CD4-positive, alpha-beta memory T cell (primary cell): ENCODE results near the gene PRR3. TPM values are rescaled to one million over a fixed set of nuclear protein-coding genes. Genes with fewer than 3 reads are reported as not detected.
"Not testable (repeated sequence)": the region's sequence is repeated elsewhere in the genome, so short reads cannot be mapped to it uniquely, and the experiment has no call there.

Experiments used
- CTCF ChIA-PET: fragments of 350-600 bp; sonication (Branson Sonifier 250); formaldehyde crosslinking; loops from one replicate; lab custom pipeline; 2021; ENCODE audit warnings: inconsistent platforms; ENCODE audit not compliant: partially characterized antibody; lab: Charles Lee
- POLR2A ChIA-PET: fragments of 350-600 bp; sonication (Branson Sonifier 250); formaldehyde crosslinking; loops from one replicate; lab custom pipeline; 2021; ENCODE audit not compliant: partially characterized antibody; lab: Charles Lee
- DNase-seq, 5 donors: peaks; one replicate each; pipeline versions ENCODE4 v3.0.0 to v3.0.0-alpha.2; 2020 to 2022; ENCODE audit warnings: mixed read lengths in 1 of 5
- H3K27ac ChIP-seq: one replicate; pipeline ENCODE4 v1.7.0; 2013; ENCODE audit warnings: low read depth, low read length
- H3K27me3 ChIP-seq: 2 replicates; pipeline ENCODE4 v1.7.0; 2013; ENCODE audit warnings: mild to moderate bottlenecking, low read length, moderate library complexity; ENCODE audit not compliant: insufficient read depth
- H3K36me3 ChIP-seq: 2 replicates; pipeline ENCODE4 v1.7.0; 2013; ENCODE audit warnings: mild to moderate bottlenecking, low read length, moderate library complexity; ENCODE audit not compliant: insufficient read depth
- H3K4me1 ChIP-seq: 2 replicates; pipeline ENCODE4 v1.7.0; 2013; ENCODE audit warnings: mild to moderate bottlenecking, low read length, moderate library complexity; ENCODE audit not compliant: insufficient read depth
- H3K4me3 ChIP-seq, 2 donors: one replicate each; pipeline ENCODE4 v1.7.0; 2013; ENCODE audit warnings: low read length in 2 of 2, mild to moderate bottlenecking in 1 of 2
- H3K9me3 ChIP-seq, 2 donors: one replicate each; pipeline ENCODE4 v1.7.0; 2013; ENCODE audit warnings: low read length in 2 of 2, control low read depth in 1 of 2; ENCODE audit not compliant: control insufficient read depth in 1 of 2
- H3K27ac Mint-ChIP-seq, 7 donors: one replicate each; pipeline ENCODE4 v1.8.0; 2020 to 2021; ENCODE audit warnings: mixed read lengths in 7 of 7, mild to moderate bottlenecking in 6 of 7, inconsistent platforms in 3 of 7, moderate library complexity in 3 of 7
- H3K27me3 Mint-ChIP-seq, 2 donors: one replicate each; pipeline ENCODE4 v1.8.0; 2020 to 2021; ENCODE audit warnings: mixed read lengths in 2 of 2
- H3K36me3 Mint-ChIP-seq, 2 donors: one replicate each; pipeline ENCODE4 v1.8.0; 2020 to 2021; ENCODE audit warnings: mixed read lengths in 2 of 2, inconsistent platforms in 1 of 2, mild to moderate bottlenecking in 1 of 2
- H3K4me1 Mint-ChIP-seq, 4 donors: one replicate each; pipeline ENCODE4 v1.8.0; 2020 to 2021; ENCODE audit warnings: mixed read lengths in 4 of 4, mild to moderate bottlenecking in 1 of 4
- H3K4me3 Mint-ChIP-seq, 8 donors: one replicate each; pipeline ENCODE4 v1.8.0; 2020 to 2021; ENCODE audit warnings: mixed read lengths in 8 of 8, mild to moderate bottlenecking in 7 of 8, moderate library complexity in 6 of 8, inconsistent platforms in 3 of 8
- H3K9me3 Mint-ChIP-seq, 8 donors: one replicate each; pipeline ENCODE4 v1.8.0; 2020 to 2021; ENCODE audit warnings: mixed read lengths in 8 of 8, mild to moderate bottlenecking in 5 of 8, inconsistent platforms in 3 of 8, moderate library complexity in 1 of 8
- intact Hi-C: fragments of 100-400 bp; cut with micrococcal nuclease; formaldehyde crosslinking; loops from one replicate; pipeline ENCODE4 v1.15.1; 2023
- polyA plus RNA-seq, 2 donors: library from polyadenylated mRNA; unstranded; fragments of 300-500 nt; fragmentation: Illumina TruSeq; gene quantifications; one replicate each; pipeline ENCODE4 v1.2.3, GENCODE V29; 2021
- total RNA-seq, 2 experiments: library from RNA; stranded (reverse); gene quantifications; one replicate each; pipeline ENCODE4 v1.2.3, GENCODE V29; 2021

PRR3 gene
- total and polyA plus RNA-seq, 4 experiments from 2014 or later: 4.3 to 29.1 (median 17.4) TPM

GRCh38 chr6:30592287-30592686 lies 35.2 kb downstream of the PRR3 start:
- intact Hi-C loops: no loop called here
- Mint-ChIP-seq H3K9me3 (peaks cover 0 to 2% (median 0%) of the 10 kb centered on the region in 8 donors), H3K36me3 (peaks cover 35 to 50% of the 10 kb centered on the region in 2 donors), H3K27me3 (no peaks in the 10 kb centered on the region), H3K4me3 (no peak overlapping the region), H3K4me1 (peaks cover 3 to 10% (median 7%) of the 10 kb centered on the region in 4 donors), H3K27ac (peak overlapping the region in 4 of 7 donors; percentile 1 to 54 (median 30))
- Histone ChIP-seq H3K36me3 (peaks cover 37% of the 10 kb centered on the region), H3K27me3 (no peaks in the 10 kb centered on the region), H3K27ac (no peak overlapping the region), H3K9me3 (no peaks in the 10 kb centered on the region), H3K4me3 (no peak overlapping the region), H3K4me1 (no peaks in the 10 kb centered on the region)
- ChIA-PET CTCF (interaction anchor here (0.9 to 10.7 kb wide), 4 partner anchors 34 to 130 kb away, joined by 3 to 242 read pairs (median 118); partner anchors contain the start of gene ATAT1), POLR2A (interaction anchor here (0.5 to 2.6 kb wide), 5 partner anchors 8 to 98 kb away, joined by 3 to 8 read pairs (median 4); no protein-coding TSS in a partner anchor)
- DNase-seq: no peak

GRCh38 chr6:30597315-30598144 lies 40.4 kb downstream of the PRR3 start:
- H3K36me3 Mint-ChIP-seq: peaks cover 9 to 35% of the 10 kb centered on the region in 2 donors
- CTCF ChIA-PET: interaction anchor here (0.7 to 10.7 kb wide), 39 partner anchors 9 to 316 kb away, joined by 3 to 242 read pairs (median 5); partner anchors contain the start of genes ABCF1, DHX16, MDC1 and MRPS18B
- intact Hi-C loops: loop anchor here (1.0 kb wide), 3 partner anchors 40 to 114 kb away; partner anchors contain the start of gene PRR3
- peak; percentile 72 to 83 (median 75) for DNase-seq
- POLR2A ChIA-PET: interaction anchor here (0.6 to 8.5 kb wide), 22 partner anchors 9 to 147 kb away, joined by 3 to 132 read pairs (median 8); partner anchors contain the start of genes ABCF1, GNL1, HLA-E and MDC1
- not testable (repeated sequence) for H3K27me3 Mint-ChIP-seq, H3K27ac ChIP-seq, H3K4me3 Mint-ChIP-seq, H3K4me3 ChIP-seq, H3K4me1 ChIP-seq, H3K9me3 Mint-ChIP-seq, H3K27me3 ChIP-seq, H3K9me3 ChIP-seq
- peak overlapping the region in 6 of 7 donors; percentile 7 to 85 (median 66) for H3K27ac Mint-ChIP-seq
- peaks cover 5 to 28% (median 9%) of the 10 kb centered on the region in 4 donors for H3K4me1 Mint-ChIP-seq
- H3K36me3 ChIP-seq: peaks cover 28% of the 10 kb centered on the region

- peaks cover 44% of the 10 kb centered on the region for H3K36me3 ChIP-seq
- no peaks in the 10 kb centered on the region for H3K9me3 ChIP-seq
- Mint-ChIP-seq H3K9me3 (no peaks in the 10 kb centered on the region), H3K4me3 (no peak overlapping the region), H3K4me1 (peaks cover 9 to 28% (median 17%) of the 10 kb centered on the region in 4 donors), H3K36me3 (peaks cover 21 to 47% of the 10 kb centered on the region in 2 donors), H3K27me3 (no peaks in the 10 kb centered on the region), H3K27ac (no peak overlapping the region)
- H3K4me1 ChIP-seq: no peaks in the 10 kb centered on the region
- no peak overlapping the region for H3K4me3 ChIP-seq
- DNase-seq: no peak
- H3K27ac ChIP-seq: no peak overlapping the region
- ChIA-PET POLR2A (interaction anchor here (0.7 to 8.5 kb wide), 18 partner anchors 7 to 148 kb away, joined by 3 to 132 read pairs (median 12); partner anchors contain the start of genes ABCF1, GNL1, HLA-E and MRPS18B), CTCF (interaction anchor here (0.8 to 10.7 kb wide), 15 partner anchors 7 to 145 kb away, joined by 3 to 242 read pairs (median 12); partner anchors contain the start of gene MDC1)
- intact Hi-C loops: no loop called here
- H3K27me3 ChIP-seq: no peaks in the 10 kb centered on the region
These were observed 42.0 kb downstream of the PRR3 start for GRCh38 chr6:30598912-30599624.

DNA sequence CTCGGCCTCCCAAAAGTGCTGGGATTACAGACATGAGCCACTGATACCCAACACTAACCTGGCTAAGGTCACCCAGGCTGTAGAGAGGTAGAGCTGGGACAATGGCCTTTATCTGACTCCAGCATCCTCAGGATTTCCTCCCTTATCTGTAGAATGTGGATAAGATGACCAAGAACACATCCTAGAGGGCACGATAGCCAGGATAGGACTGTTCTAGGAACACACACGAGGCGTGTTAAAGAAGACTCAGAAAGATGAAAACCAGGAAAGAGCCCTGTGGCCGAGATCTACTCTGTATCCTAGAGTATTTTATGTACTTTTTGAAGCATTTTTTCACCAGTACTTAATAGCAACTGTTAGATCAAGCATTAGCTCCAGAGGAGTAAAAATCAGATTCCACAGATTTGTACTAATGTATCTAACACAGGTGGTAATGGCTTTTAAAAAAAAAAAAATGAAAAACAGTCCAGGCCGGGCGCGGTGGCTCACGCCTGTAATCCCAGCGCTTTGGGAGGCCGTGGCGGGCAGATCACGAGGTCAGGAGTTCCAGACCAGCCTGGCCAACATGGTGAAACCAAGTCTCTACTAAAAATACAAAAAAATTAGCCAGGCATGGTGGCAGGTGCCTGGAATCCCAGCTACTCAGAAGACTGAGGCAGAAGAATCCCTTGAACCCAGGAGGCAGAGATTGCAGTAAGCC lies 42.7 kb downstream of the PRR3 start:
- no peak overlapping the region for H3K4me3 ChIP-seq
- POLR2A ChIA-PET: interaction anchor here (0.9 to 8.5 kb wide), 13 partner anchors 11 to 131 kb away, joined by 3 to 132 read pairs (median 8); partner anchors contain the start of genes HLA-E, MRPS18B and PPP1R10
- CTCF ChIA-PET: interaction anchor here (1.3 to 10.7 kb wide), 6 partner anchors 14 to 131 kb away, joined by 6 to 242 read pairs (median 42); no protein-coding TSS in a partner anchor
- Mint-ChIP-seq H3K4me1 (peaks cover 9 to 24% (median 18%) of the 10 kb centered on the region in 4 donors), H3K36me3 (peaks cover 25 to 53% of the 10 kb centered on the region in 2 donors), H3K9me3 (no peaks in the 10 kb centered on the region), H3K27me3 (no peaks in the 10 kb centered on the region), H3K4me3 (no peak overlapping the region), H3K27ac (no peak overlapping the region)
- H3K9me3 ChIP-seq: no peaks in the 10 kb centered on the region
- no peaks in the 10 kb centered on the region for H3K4me1 ChIP-seq
- H3K27ac ChIP-seq: no peak overlapping the region
- peaks cover 45% of the 10 kb centered on the region for H3K36me3 ChIP-seq
- intact Hi-C loops: no loop called here
- DNase-seq: no peak
- no peaks in the 10 kb centered on the region for H3K27me3 ChIP-seq

DNA sequence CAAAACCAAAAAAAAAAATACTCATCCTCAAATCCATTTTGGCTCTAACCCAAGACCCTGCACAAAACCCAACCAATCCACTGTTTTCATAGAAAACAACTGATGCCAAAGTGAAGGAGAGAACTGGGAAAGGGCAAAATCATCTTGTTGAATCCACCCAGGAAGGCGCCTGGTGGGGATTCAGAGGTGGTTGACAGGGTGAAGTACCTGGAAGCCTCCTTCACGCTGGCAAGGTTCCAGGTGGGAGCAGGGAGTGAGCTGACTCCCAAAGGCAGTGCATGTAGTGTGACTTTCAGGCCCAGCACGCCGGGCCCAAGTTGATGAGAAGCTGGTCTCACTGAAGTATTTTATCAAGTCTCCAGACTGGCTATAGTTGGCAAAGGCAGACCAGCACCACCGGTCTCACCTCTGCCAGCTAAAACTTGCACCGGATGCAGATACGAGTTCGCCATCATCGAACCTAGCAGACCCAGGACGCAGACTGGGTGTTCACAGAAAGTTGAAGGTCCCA lies 43.4 kb downstream of the PRR3 start:
- Mint-ChIP-seq H3K4me1 (peaks cover 7 to 26% (median 17%) of the 10 kb centered on the region in 4 donors), H3K4me3 (no peak overlapping the region), H3K27ac (peak overlapping the region in 2 of 7 donors; percentile 41 to 64), H3K36me3 (peaks cover 31 to 55% of the 10 kb centered on the region in 2 donors), H3K27me3 (no peaks in the 10 kb centered on the region), H3K9me3 (no peaks in the 10 kb centered on the region)
- no peak overlapping the region for H3K27ac ChIP-seq
- no peak for DNase-seq
- peaks cover 51% of the 10 kb centered on the region for H3K36me3 ChIP-seq
- no peak overlapping the region for H3K4me3 ChIP-seq
- CTCF ChIA-PET: interaction anchor here (2.1 to 10.7 kb wide), 4 partner anchors 15 to 130 kb away, joined by 8 to 242 read pairs (median 144); no protein-coding TSS in a partner anchor
- POLR2A ChIA-PET: interaction anchor here (0.6 to 8.5 kb wide), 13 partner anchors 8 to 219 kb away, joined by 3 to 132 read pairs (median 6); partner anchors contain the start of genes MRPS18B and PPP1R10
- intact Hi-C loops: no loop called here
- no peaks in the 10 kb centered on the region for H3K27me3 ChIP-seq
- H3K4me1 ChIP-seq: no peaks in the 10 kb centered on the region
- no peaks in the 10 kb centered on the region for H3K9me3 ChIP-seq

- intact Hi-C loops: no loop called here
- Histone ChIP-seq H3K27ac (no peak overlapping the region), H3K27me3 (no peaks in the 10 kb centered on the region), H3K9me3 (no peaks in the 10 kb centered on the region), H3K36me3 (peaks cover 59% of the 10 kb centered on the region), H3K4me3 (no peak overlapping the region), H3K4me1 (no peaks in the 10 kb centered on the region)
- Mint-ChIP-seq H3K4me1 (peaks cover 10 to 30% (median 21%) of the 10 kb centered on the region in 4 donors), H3K4me3 (no peak overlapping the region), H3K36me3 (peaks cover 39 to 62% of the 10 kb centered on the region in 2 donors), H3K27me3 (no peaks in the 10 kb centered on the region), H3K27ac (peak overlapping the region in 5 of 7 donors; percentile 26 to 88 (median 36)), H3K9me3 (no peaks in the 10 kb centered on the region)
- no peak for DNase-seq
- ChIA-PET CTCF (interaction anchor here (1.0 to 10.7 kb wide), 4 partner anchors 10 to 129 kb away, joined by 4 to 242 read pairs (median 120); no protein-coding TSS in a partner anchor), POLR2A (interaction anchor here (0.9 to 8.5 kb wide), 10 partner anchors 9 to 120 kb away, joined by 3 to 132 read pairs (median 6); partner anchors contain the start of gene ABCF1)
These were observed 44.3 kb downstream of the PRR3 start for GRCh38 chr6:30601436-30601814.
